Measurements from ENCODE around the gene LTV1. TPM values are rescaled to one million over a fixed set of nuclear protein-coding genes. Genes with fewer than 3 reads are reported as not detected.

Gene LTV1
- total RNA-seq, 1 donor from 2014 or later = 25.4 TPM

DNA sequence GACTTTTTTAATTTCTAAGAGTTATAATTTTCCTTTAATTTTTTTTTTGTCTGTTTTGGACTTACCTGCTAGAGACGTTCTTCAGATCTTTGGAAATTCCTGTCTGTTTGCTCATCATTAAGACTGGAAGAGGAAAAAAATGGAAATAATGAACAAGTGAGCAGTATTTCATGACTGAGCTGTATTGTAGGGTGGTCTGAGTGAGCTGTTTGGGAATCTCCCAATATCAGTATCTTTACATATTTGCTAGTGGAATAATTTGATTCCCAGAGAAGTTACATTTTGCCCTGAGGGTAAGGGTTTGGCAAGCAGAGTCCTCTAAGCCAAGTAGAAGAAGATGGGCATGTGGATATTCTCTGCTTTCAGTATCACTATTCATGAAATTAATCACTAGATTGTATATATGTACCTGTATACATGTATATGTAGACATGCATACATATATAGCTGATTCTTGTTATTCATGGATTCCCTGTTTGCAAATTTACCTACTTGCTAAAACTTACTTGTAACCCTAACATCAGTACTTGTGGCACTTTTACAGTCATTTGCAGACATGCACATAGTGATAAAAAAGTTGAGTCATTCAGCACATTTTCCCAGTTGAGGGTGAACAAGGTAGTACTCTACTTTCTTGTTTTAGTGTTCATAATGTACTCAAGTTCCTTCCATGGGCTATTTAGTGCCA is 34.6 kb downstream of the LTV1 start:
- H3K4me2 ChIP-seq (ENCODE audit: low read length) = no peak overlapping the region
- no peaks in the 10 kb centered on the region for H3K4me1 ChIP-seq (ENCODE audit: insufficient read depth, low read length)
- no peaks in the 10 kb centered on the region for H3K27me3 ChIP-seq (ENCODE audit: insufficient read depth, low read length)
- no peak overlapping the region for H3K27ac Mint-ChIP-seq (ENCODE audit: unreplicated experiment)
- DNase-seq (ENCODE audit: low read depth) (no peak), FAIRE-seq (no peak)
- no peaks in the 10 kb centered on the region for H3K36me3 ChIP-seq (ENCODE audit: insufficient read depth, low read length)
- H3K4me1 Mint-ChIP-seq (ENCODE audit: low read depth, unreplicated experiment) = no peaks in the 10 kb centered on the region
- peaks cover 20% of the 10 kb centered on the region for H3K9me3 Mint-ChIP-seq (ENCODE audit: unreplicated experiment)
- TF ChIP-seq CTCF (IDR thresholded peaks at IDR 0.05; ENCODE audit: insufficient read depth, low read depth, low read length) = no peak
- no peaks in the 10 kb centered on the region for H3K9me3 ChIP-seq (ENCODE audit: insufficient read depth, low read depth, low read length)
- H3K27ac ChIP-seq (ENCODE audit: low read depth, low read length) = no peak overlapping the region
- H3K27me3 Mint-ChIP-seq (ENCODE audit: low read depth, unreplicated experiment) = peaks cover 3% of the 10 kb centered on the region
- no peaks in the 10 kb centered on the region for H3K79me2 ChIP-seq (ENCODE audit: insufficient read depth, low read length)
- no peaks in the 10 kb centered on the region for H3K36me3 Mint-ChIP-seq (ENCODE audit: low read depth, unreplicated experiment)
- H3K4me3 Mint-ChIP-seq (ENCODE audit: unreplicated experiment) = no peak overlapping the region
- no peak overlapping the region for H3K4me3 ChIP-seq (ENCODE audit: insufficient read depth, low read depth, low read length)
- H4K20me1 ChIP-seq (ENCODE audit: insufficient read depth, low read length) = no peaks in the 10 kb centered on the region
- no peak overlapping the region for H3K9ac ChIP-seq (ENCODE audit: low read length)
- H2AFZ ChIP-seq (ENCODE audit: low read depth, low read length) = no peak overlapping the region

GRCh38 chr6:143878272-143878760 is 35.2 kb downstream of the LTV1 start:
- H3K4me3 Mint-ChIP-seq (ENCODE audit: unreplicated experiment) = no peak overlapping the region
- Histone ChIP-seq H3K36me3 (ENCODE audit: insufficient read depth, low read length) (no peaks in the 10 kb centered on the region), H3K27me3 (ENCODE audit: insufficient read depth, low read length) (no peaks in the 10 kb centered on the region), H3K4me3 (ENCODE audit: insufficient read depth, low read depth, low read length) (no peak overlapping the region), H2AFZ (ENCODE audit: low read depth, low read length) (no peak overlapping the region), H3K4me1 (ENCODE audit: insufficient read depth, low read length) (no peaks in the 10 kb centered on the region), H3K4me2 (ENCODE audit: low read length) (no peak overlapping the region), H3K79me2 (ENCODE audit: insufficient read depth, low read length) (no peaks in the 10 kb centered on the region), H3K9ac (ENCODE audit: low read length) (no peak overlapping the region), H3K27ac (ENCODE audit: low read depth, low read length) (no peak overlapping the region), H3K9me3 (ENCODE audit: insufficient read depth, low read depth, low read length) (no peaks in the 10 kb centered on the region), H4K20me1 (ENCODE audit: insufficient read depth, low read length) (no peaks in the 10 kb centered on the region)
- TF ChIP-seq CTCF (IDR thresholded peaks at IDR 0.05; ENCODE audit: insufficient read depth, low read depth, low read length) (no peak), EZH2 (IDR thresholded peaks at IDR 0.05; ENCODE audit: insufficient read depth, low read length) (no peak)
- H3K36me3 Mint-ChIP-seq (ENCODE audit: low read depth, unreplicated experiment) = no peaks in the 10 kb centered on the region
- peaks cover 4% of the 10 kb centered on the region for H3K27me3 Mint-ChIP-seq (ENCODE audit: low read depth, unreplicated experiment)
- H3K27ac Mint-ChIP-seq (ENCODE audit: unreplicated experiment) = no peak overlapping the region
- FAIRE-seq (no peak), DNase-seq (ENCODE audit: low read depth) (no peak)
- peaks cover 20% of the 10 kb centered on the region for H3K9me3 Mint-ChIP-seq (ENCODE audit: unreplicated experiment)
- no peaks in the 10 kb centered on the region for H3K4me1 Mint-ChIP-seq (ENCODE audit: low read depth, unreplicated experiment)

- Histone ChIP-seq H3K4me2 (ENCODE audit: low read length) (no peak overlapping the region), H3K4me3 (ENCODE audit: insufficient read depth, low read depth, low read length) (no peak overlapping the region), H4K20me1 (ENCODE audit: insufficient read depth, low read length) (no peaks in the 10 kb centered on the region), H3K9me3 (ENCODE audit: insufficient read depth, low read depth, low read length) (no peaks in the 10 kb centered on the region), H3K79me2 (ENCODE audit: insufficient read depth, low read length) (no peaks in the 10 kb centered on the region), H3K27me3 (ENCODE audit: insufficient read depth, low read length) (no peaks in the 10 kb centered on the region), H2AFZ (ENCODE audit: low read depth, low read length) (no peak overlapping the region), H3K4me1 (ENCODE audit: insufficient read depth, low read length) (no peaks in the 10 kb centered on the region), H3K9ac (ENCODE audit: low read length) (no peak overlapping the region), H3K27ac (ENCODE audit: low read depth, low read length) (no peak overlapping the region), H3K36me3 (ENCODE audit: insufficient read depth, low read length) (no peaks in the 10 kb centered on the region)
- FAIRE-seq (no peak), DNase-seq (ENCODE audit: low read depth) (no peak)
- Mint-ChIP-seq H3K27me3 (ENCODE audit: low read depth, unreplicated experiment) (peaks cover 4% of the 10 kb centered on the region), H3K9me3 (ENCODE audit: unreplicated experiment) (peaks cover 12% of the 10 kb centered on the region), H3K36me3 (ENCODE audit: low read depth, unreplicated experiment) (no peaks in the 10 kb centered on the region), H3K27ac (ENCODE audit: unreplicated experiment) (no peak overlapping the region), H3K4me1 (ENCODE audit: low read depth, unreplicated experiment) (no peaks in the 10 kb centered on the region), H3K4me3 (ENCODE audit: unreplicated experiment) (no peak overlapping the region)
- TF ChIP-seq CTCF (IDR thresholded peaks at IDR 0.05; ENCODE audit: insufficient read depth, low read depth, low read length) = no peak
- no peak for TF ChIP-seq EZH2 (IDR thresholded peaks at IDR 0.05; ENCODE audit: insufficient read depth, low read length)
Measured at GRCh38 chr6:143880412-143880811, 37.3 kb downstream of the LTV1 start.

Data from astrocyte (in vitro differentiated cells and primary cell).